ENCODE results near the gene EMID1.

EMID1 gene

DNA sequence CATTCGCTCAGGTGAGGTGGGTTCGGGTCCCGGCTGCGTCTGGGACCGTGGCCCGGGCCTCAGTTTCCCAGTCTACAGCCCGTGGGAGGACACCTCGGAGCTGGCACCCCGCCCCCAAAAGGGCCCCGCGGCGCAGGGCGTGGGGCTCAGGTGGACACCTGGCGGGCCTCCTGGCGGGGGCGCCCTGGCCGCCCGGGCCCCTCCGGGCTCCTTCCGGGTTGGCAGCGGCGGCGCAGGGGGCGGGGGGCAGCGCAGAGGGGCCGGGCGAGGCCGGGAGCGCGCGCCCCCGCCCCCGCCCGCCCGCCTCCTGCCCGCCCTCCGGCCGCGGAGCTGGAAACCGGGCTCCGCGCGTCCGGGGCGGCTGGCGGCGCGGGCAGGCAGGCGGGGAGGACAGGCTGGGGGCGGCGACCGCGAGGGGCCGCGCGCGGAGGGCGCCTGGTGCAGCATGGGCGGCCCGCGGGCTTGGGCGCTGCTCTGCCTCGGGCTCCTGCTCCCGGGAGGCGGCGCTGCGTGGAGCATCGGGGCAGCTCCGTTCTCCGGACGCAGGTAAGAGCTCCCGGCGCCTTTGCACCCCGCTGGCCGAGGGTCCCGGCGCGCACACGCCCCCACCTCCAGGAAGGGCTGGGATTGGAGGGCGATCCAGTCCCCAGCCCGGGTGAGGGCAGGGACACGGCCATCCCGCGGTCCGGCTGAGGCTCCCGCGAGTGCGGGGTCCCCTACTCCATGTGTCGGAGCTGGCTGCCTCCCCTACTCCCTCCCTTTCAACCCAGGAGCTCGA is at the start of gene EMID1:
Gene EMID1, plus strand, starts transcription at position 303 of the 778 bp plus-strand sequence. Its CDS starts 143 bp downstream, at position 446.
- no peak for DNase-seq (ENCODE audit: low read depth in 1 of 2, low spot score in 1 of 2)

DNA sequence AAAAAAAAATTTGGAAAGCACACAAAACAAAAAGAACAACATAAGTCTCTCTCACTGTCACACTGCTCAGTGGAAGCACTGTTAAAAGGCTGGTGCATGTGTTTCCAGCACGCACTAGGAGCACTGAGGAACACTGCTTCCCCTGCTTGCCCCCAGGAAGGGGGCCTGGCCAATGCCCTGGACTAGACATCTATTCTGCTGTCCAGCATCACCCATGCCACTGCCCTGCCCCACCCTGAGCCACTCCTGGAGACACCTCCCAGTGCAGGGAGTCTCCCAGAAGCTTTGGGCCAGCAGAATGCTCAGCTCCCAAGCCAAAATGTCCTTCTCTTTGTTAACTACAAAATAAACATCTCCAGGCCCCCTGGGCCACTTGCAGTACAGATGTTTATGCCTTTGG is 49.7 kb upstream of the EMID1 start:
- no peak for DNase-seq (ENCODE audit: low read depth in 1 of 2, low spot score in 1 of 2)

DNA sequence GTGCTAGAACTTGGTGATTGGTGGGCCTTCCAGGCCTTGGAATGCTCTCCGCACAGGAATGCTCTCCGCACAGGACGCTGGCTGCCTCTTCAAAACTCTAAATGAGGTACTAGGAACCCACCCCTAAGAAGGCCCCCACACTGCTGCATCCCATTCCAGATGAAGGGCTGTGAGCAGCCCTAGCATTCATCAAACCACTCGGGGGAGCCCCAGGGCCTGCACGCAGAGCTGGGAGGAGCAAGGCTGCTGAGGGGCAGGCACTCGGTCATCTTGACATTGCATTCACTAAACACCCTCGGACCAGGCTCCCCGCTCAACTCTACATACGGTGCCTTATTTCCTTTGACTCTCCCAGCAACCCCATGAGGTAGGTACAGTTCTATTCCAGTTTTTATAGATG is 49.2 kb upstream of the EMID1 start:
- no peak for DNase-seq (ENCODE audit: low read depth in 1 of 2, low spot score in 1 of 2)

DNA sequence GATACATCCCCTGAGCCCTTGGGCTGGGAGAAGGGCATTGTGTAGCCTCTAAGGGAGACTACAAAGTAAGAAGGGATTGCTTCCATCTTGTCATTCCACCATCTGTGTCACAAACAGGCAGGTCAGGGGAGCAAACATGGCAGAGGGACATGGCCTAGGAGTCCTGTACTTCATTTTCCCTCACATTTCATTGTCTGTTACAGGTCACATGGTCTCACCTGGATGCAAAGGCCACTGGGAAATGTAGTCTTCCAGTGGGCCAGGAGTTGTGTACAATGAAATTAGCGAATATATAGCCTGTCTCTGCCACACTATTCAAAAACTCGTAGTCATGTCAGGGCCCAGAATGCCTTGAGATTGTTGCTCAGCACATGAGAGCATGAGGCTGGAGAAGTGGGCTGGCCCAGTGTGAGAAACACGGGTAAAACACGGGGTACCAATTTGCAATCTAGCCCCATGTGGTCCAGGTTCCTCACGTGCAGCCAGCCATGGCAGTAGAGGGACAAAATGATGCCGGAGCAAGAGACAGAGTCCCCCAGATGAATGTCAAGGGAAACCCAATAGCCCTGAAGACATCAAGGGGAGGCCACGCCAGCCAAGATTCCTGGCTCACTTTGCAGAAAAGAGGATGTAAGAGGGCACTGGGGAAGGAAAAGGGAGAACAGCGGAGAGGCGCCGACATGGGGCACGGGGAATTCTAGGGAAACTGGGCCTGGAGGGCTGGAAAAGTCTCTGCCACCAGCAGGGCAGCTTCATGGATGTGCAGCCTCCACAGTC is 47.7 kb upstream of the EMID1 start:
- DNase-seq (ENCODE audit: low read depth in 1 of 2, low spot score in 1 of 2), result no peak

GRCh38 chr22:29158546-29158945 is 47.1 kb upstream of the EMID1 start:
- DNase-seq (ENCODE audit: low read depth in 1 of 2, low spot score in 1 of 2), result no peak

DNA sequence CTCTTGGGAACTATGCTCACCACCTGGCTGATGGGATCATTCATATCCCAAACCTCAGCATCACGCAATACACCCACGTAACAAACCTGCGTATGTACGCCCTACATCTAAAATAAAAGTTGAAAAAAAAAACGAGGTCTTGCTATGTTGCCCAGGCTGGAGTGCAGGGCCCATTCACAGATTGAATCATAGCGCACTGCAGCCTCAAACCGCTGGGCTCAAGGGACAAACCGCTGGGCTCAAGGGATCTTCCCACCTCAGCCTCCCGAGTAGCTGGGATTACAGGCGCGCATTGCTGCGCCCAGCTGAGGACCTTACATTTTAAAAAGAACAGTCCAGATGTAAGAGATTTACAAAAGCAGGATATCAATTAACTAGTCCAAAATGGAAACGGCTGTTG is 41.9 kb upstream of the EMID1 start:
- DNase-seq (ENCODE audit: low read depth in 1 of 2, low spot score in 1 of 2), result no peak

- DNase-seq (ENCODE audit: low read depth in 1 of 2, low spot score in 1 of 2), result no peak
Measured at GRCh38 chr22:29165321-29166060, 40.2 kb upstream of the EMID1 start.

GRCh38 chr22:29166180-29166579 is 39.5 kb upstream of the EMID1 start:
- DNase-seq (ENCODE audit: low read depth in 1 of 2, low spot score in 1 of 2), result no peak

- peak; percentile 5 to 26 for DNase-seq (ENCODE audit: low read depth in 1 of 2, low spot score in 1 of 2)
Measured at GRCh38 chr22:29167032-29167911, 38.4 kb upstream of the EMID1 start.

DNA sequence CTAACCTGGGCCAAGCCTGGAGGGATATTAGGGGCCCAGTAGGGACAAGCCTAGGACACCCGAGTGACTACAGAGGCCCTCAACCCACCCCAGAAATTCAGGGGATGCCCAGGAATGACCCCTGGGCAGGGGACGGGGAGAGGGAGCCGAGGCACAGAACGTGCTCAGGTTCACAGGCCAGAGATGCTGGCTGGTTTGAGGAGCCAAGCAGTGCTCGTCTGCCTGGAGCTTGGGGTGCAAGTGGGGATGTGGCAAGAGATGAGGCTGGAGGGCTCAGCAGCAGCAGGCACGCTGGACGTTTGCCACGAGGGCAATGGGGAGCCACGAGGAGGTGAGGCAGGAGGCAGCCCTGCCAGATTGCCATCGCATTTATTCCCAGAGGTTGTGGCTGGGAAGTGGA is 34.0 kb upstream of the EMID1 start:
- no peak for DNase-seq (ENCODE audit: low read depth in 1 of 2, low spot score in 1 of 2)

- no peak for DNase-seq (ENCODE audit: low read depth in 1 of 2, low spot score in 1 of 2)
Measured at GRCh38 chr22:29172216-29172615, 33.5 kb upstream of the EMID1 start.

GRCh38 chr22:29175312-29175835 is 30.3 kb upstream of the EMID1 start:
- DNase-seq (ENCODE audit: low read depth in 1 of 2, low spot score in 1 of 2), result no peak

- DNase-seq (ENCODE audit: low read depth in 1 of 2, low spot score in 1 of 2), result no peak
Measured at GRCh38 chr22:29183971-29184848, 21.5 kb upstream of the EMID1 start.

- no peak for DNase-seq (ENCODE audit: low read depth in 1 of 2, low spot score in 1 of 2)
Measured at GRCh38 chr22:29184849-29185490, 20.7 kb upstream of the EMID1 start.

DNA sequence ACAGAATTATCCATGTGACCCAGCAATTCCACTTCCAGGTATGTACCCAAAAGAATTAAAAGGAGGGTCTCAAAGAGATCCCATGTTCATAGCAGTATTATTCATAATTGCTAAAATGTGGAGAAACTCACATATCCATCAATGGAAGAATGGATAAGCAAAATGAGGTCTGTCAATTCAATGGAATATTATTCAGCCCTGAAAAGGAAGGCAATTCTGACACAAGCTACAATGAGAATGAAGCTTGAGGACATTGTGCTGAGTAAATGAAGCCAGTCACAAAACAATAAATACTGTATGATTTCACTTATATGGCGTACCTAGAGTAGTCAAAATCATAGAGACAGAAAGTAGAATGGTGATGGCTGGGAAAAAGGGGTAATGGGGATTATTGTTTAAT is 19.4 kb upstream of the EMID1 start:
- DNase-seq (ENCODE audit: low read depth in 1 of 2, low spot score in 1 of 2), result no peak

DNA sequence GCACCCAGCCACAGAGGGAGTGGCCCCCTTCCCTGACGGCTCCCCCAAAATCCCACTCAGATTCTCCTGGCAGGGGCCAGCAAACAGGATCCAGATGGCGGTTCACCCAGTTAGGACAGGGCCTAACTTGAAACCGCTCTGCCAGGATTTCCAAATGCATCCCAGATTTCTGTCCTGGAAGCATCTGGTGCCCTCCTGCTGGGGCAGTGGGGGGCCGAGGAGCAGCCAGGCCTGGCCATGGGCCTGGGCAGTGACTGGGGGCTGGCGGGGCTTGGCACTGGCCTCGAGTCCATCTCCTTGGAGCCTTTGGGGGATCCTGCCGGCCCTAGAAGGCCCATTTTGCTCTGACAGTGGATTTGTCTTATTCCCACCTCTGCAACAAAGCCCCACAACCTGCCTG is 17.9 kb upstream of the EMID1 start:
- DNase-seq (ENCODE audit: low read depth in 1 of 2, low spot score in 1 of 2), result no peak

GRCh38 chr22:29190051-29190450 is 15.6 kb upstream of the EMID1 start:
- no peak for DNase-seq (ENCODE audit: low read depth in 1 of 2, low spot score in 1 of 2)

DNA sequence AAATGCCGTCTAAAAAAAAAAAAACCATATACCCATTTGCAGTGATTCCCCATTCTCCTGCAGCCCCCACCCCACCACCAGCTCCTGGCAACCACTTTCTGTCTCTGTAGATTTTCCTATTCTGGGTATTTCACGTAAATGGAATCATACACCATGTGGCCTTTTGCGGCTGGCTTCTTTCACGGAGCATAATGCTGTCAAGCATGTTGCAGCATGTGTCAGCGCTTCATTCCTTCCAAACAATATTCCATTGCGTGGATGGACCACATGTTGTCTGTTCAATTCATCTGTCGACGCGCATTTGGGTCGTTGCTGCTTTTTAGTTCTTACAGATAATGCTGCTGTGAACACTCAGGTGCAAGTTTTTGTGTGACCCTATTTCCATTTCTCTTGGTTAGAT is 14.8 kb upstream of the EMID1 start:
- no peak for DNase-seq (ENCODE audit: low read depth in 1 of 2, low spot score in 1 of 2)

DNA sequence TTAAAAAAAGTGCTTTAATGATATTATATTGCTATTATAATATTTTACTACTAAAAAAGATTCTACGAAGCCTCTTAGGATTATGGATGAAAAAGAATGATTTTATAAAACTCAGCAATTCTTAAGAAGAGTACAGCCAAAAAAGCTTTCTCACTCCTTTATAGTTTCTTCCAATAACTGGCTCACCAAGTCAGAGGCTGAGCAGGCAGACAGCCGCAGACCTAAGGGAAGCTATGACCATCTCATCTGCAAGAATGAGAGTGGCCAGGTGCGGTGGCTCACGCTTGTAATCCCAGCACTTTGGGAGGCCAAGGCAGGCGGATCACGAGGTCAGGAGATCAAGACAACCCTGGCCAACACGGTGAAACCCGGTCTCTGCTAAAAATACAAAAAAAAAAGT is 12.7 kb upstream of the EMID1 start:
- DNase-seq (ENCODE audit: low read depth in 1 of 2, low spot score in 1 of 2), result no peak

Measured in activated CD4-positive, alpha-beta T cell treated with anti-CD3 and anti-CD28 coated beads, Interleukin-2, amount 50 U/mL, for 24 hours (primary cell).